ENCODE data around the gene PRDM16. TPM values are rescaled to one million over a fixed set of nuclear protein-coding genes. Genes with fewer than 3 reads are reported as not detected.

PRDM16 gene
- total RNA-seq, 1 experiment from 2014 or later: 6.1 TPM

- H3K9me2 ChIP-seq (ENCODE audit: insufficient read depth): no peaks in the 10 kb centered on the region
- no peak overlapping the region for H3K4me3 ChIP-seq (replicated peaks in 1 of 2; ENCODE audit: low read depth in 1 of 2, low read length in 2 of 2)
- no peaks in the 10 kb centered on the region for H3K9me3 ChIP-seq (ENCODE audit: control insufficient read depth in 1 of 2, insufficient read depth in 1 of 2, low read depth in 1 of 2, low read length in 2 of 2)
- ATAC-seq: peak; percentile 71
- no peaks in the 10 kb centered on the region for H3K27me3 ChIP-seq (ENCODE audit: insufficient read depth, low read length)
- H3K9ac ChIP-seq (ENCODE audit: low read length): no peak overlapping the region
- TF ChIP-seq EZH2 (IDR thresholded peaks at IDR 0.05): no peak
- TF ChIP-seq CTCF (IDR thresholded peaks at IDR 0.05 in 2 of 3, conservative IDR thresholded peaks at IDR 0.05 in 1 of 3; ENCODE audit: borderline replicate concordance in 1 of 3, insufficient read depth in 1 of 3, low read depth in 2 of 3, low read length in 2 of 3): peak in 2 of 3 experiments; percentile 33 to 38; a peak in 4 of 6 replicates
- intact Hi-C loops (cut with micrococcal nuclease): no loop called here
- CTCF ChIA-PET: no interaction called here
- H2AFZ ChIP-seq (ENCODE audit: low read depth, low read length, poor library complexity, severe bottlenecking): no peak overlapping the region
- H3K79me2 ChIP-seq (ENCODE audit: insufficient read depth, low read length): no peaks in the 10 kb centered on the region
- DNase-seq (ENCODE audit: low read depth, low spot score): no peak
- no peaks in the 10 kb centered on the region for H3K36me3 ChIP-seq (ENCODE audit: control insufficient read depth in 1 of 2, insufficient read depth in 2 of 2, low read length in 2 of 2)
- H4K20me1 ChIP-seq (ENCODE audit: insufficient read depth): no peaks in the 10 kb centered on the region
- H3K27ac ChIP-seq (ENCODE audit: low read depth, low read length): no peak overlapping the region
- no peaks in the 10 kb centered on the region for H3K4me1 ChIP-seq (ENCODE audit: control insufficient read depth in 1 of 2, insufficient read depth in 2 of 2, low read length in 2 of 2)
- POLR2A ChIA-PET: no interaction called here
- RAD21 ChIA-PET (ENCODE audit: low non-redundant PET in 1 of 2, low total read pairs in 2 of 2, uncharacterized antibody in 2 of 2, unreplicated experiment in 2 of 2): no interaction called here
- no peak overlapping the region for H3K4me2 ChIP-seq (ENCODE audit: low read length)
- BruUV-seq (replicated peaks): no TSS peak
Measured at GRCh38 chr1:3403388-3404231, 334.6 kb downstream of the PRDM16 start.

GRCh38 chr1:3404301-3404700, 335.3 kb downstream of the PRDM16 start:
- RAD21 ChIA-PET (ENCODE audit: low non-redundant PET in 1 of 2, low total read pairs in 2 of 2, uncharacterized antibody in 2 of 2, unreplicated experiment in 2 of 2): no interaction called here
- H3K27me3 ChIP-seq (ENCODE audit: insufficient read depth, low read length): no peaks in the 10 kb centered on the region
- H3K79me2 ChIP-seq (ENCODE audit: insufficient read depth, low read length): no peaks in the 10 kb centered on the region
- no peaks in the 10 kb centered on the region for H3K9me3 ChIP-seq (ENCODE audit: control insufficient read depth in 1 of 2, insufficient read depth in 1 of 2, low read depth in 1 of 2, low read length in 2 of 2)
- H3K27ac ChIP-seq (ENCODE audit: low read depth, low read length): no peak overlapping the region
- BruUV-seq (replicated peaks): no TSS peak
- H3K36me3 ChIP-seq (ENCODE audit: control insufficient read depth in 1 of 2, insufficient read depth in 2 of 2, low read length in 2 of 2): no peaks in the 10 kb centered on the region
- TF ChIP-seq EZH2 (IDR thresholded peaks at IDR 0.05) (no peak), YY1 (IDR thresholded peaks at IDR 0.05; ENCODE audit: extremely low read depth, insufficient replicate concordance, low read depth, low read length) (no peak), SRF (IDR thresholded peaks at IDR 0.05; ENCODE audit: low read depth) (no peak), ATF3 (IDR thresholded peaks at IDR 0.05) (no peak), JUND (IDR thresholded peaks at IDR 0.05) (no peak), MAX (IDR thresholded peaks at IDR 0.05) (no peak), EZH2phosphoT487 (IDR thresholded peaks at IDR 0.05; ENCODE audit: borderline replicate concordance) (no peak), EGR1 (IDR thresholded peaks at IDR 0.05; ENCODE audit: low read depth) (no peak), CEBPB (IDR thresholded peaks at IDR 0.05; ENCODE audit: low read depth) (no peak), ELF1 (IDR thresholded peaks at IDR 0.05; ENCODE audit: borderline replicate concordance, low read depth) (no peak), SP1 (IDR thresholded peaks at IDR 0.05; ENCODE audit: low read depth) (no peak), REST (IDR thresholded peaks at IDR 0.05; ENCODE audit: low read depth) (no peak)
- H4K20me1 ChIP-seq (ENCODE audit: insufficient read depth): no peaks in the 10 kb centered on the region
- no peak overlapping the region for H2AFZ ChIP-seq (ENCODE audit: low read depth, low read length, poor library complexity, severe bottlenecking)
- POLR2A ChIA-PET: no interaction called here
- CTCF ChIA-PET: no interaction called here
- H3K4me2 ChIP-seq (ENCODE audit: low read length): no peak overlapping the region
- ATAC-seq (no peak), DNase-seq (ENCODE audit: low read depth, low spot score) (no peak)
- no peak overlapping the region for H3K4me3 ChIP-seq (replicated peaks in 1 of 2; ENCODE audit: low read depth in 1 of 2, low read length in 2 of 2)
- intact Hi-C loops (cut with micrococcal nuclease): no loop called here
- H3K9me2 ChIP-seq (ENCODE audit: insufficient read depth): no peaks in the 10 kb centered on the region
- H3K4me1 ChIP-seq (ENCODE audit: control insufficient read depth in 1 of 2, insufficient read depth in 2 of 2, low read length in 2 of 2): no peaks in the 10 kb centered on the region
- no peak overlapping the region for H3K9ac ChIP-seq (ENCODE audit: low read length)
